GM23338 (cell line): Measurements from ENCODE around the gene SPRR1A. TPM values are rescaled to one million over a fixed set of nuclear protein-coding genes. Genes with fewer than 3 reads are reported as not detected.

Experiments used
- ATAC-seq: fragments of 200-7000 bp; cut with Tn5 transposase; 3 replicates; pipeline ENCODE4 v1.9.1; 2020
- DNase-seq: peaks from one replicate; pipeline ENCODE4 v3.0.0-alpha.2; 2015; ENCODE audit warnings: low spot score
- H2AFZ ChIP-seq: fragments of 200-600 bp; sonication (generic); 2 replicates; pipeline ENCODE4 v1.8.0; 2016; ENCODE audit warnings: antibody characterized with exemption, mild to moderate bottlenecking, moderate library complexity
- H3F3A ChIP-seq: fragments of 200-600 bp; sonication (generic); replicated peaks from 2 replicates; pipeline ENCODE4 v1.8.0; 2017; ENCODE audit warnings: antibody characterized with exemption, mixed run types, low read depth
- H3K27ac ChIP-seq: fragments of 200-600 bp; sonication (generic); 2 replicates; pipeline ENCODE4 v1.6.1; 2016; ENCODE audit warnings: low read depth
- H3K27me3 ChIP-seq: fragments of 200-600 bp; sonication (generic); 2 replicates; pipeline ENCODE4 v1.8.0; 2016; ENCODE audit warnings: mild to moderate bottlenecking, mixed run types, moderate library complexity; ENCODE audit not compliant: insufficient read depth
- H3K36me3 ChIP-seq: fragments of 200-600 bp; sonication (generic); 2 replicates; pipeline ENCODE4 v1.8.0; 2016; ENCODE audit warnings: mild to moderate bottlenecking; ENCODE audit not compliant: insufficient read depth
- H3K4me1 ChIP-seq: fragments of 200-600 bp; sonication (generic); 2 replicates; pipeline ENCODE4 v1.8.0; 2016; ENCODE audit warnings: mild to moderate bottlenecking, moderate library complexity; ENCODE audit not compliant: insufficient read depth
- H3K4me2 ChIP-seq: fragments of 200-600 bp; sonication (generic); 2 replicates; pipeline ENCODE4 v1.7.1; 2017; ENCODE audit warnings: mixed run types
- H3K4me3 ChIP-seq: fragments of 200-600 bp; sonication (generic); 2 replicates; pipeline ENCODE4 v1.6.1; 2016; ENCODE audit warnings: mixed run types
- H3K79me2 ChIP-seq: fragments of 200-600 bp; sonication (generic); replicated peaks from 2 replicates; pipeline ENCODE4 v1.8.0; 2017; ENCODE audit warnings: mild to moderate bottlenecking; ENCODE audit not compliant: insufficient read depth
- H3K9me2 ChIP-seq: fragments of 200-600 bp; sonication (generic); 2 replicates; pipeline ENCODE4 v1.8.0; 2017; ENCODE audit not compliant: insufficient read depth
- H4K20me1 ChIP-seq: fragments of 200-600 bp; sonication (generic); replicated peaks from 2 replicates; pipeline ENCODE4 v1.8.0; 2017; ENCODE audit warnings: mild to moderate bottlenecking; ENCODE audit not compliant: insufficient read depth
- H3K27ac Mint-ChIP-seq: 2 replicates; pipeline ENCODE4 v1.8.0; 2020; ENCODE audit warnings: inconsistent platforms, mild to moderate bottlenecking, moderate library complexity, mixed read lengths
- H3K27me3 Mint-ChIP-seq: 3 replicates; pipeline ENCODE4 v1.8.0; 2022; ENCODE audit warnings: low read depth, mild to moderate bottlenecking, moderate library complexity, mixed read lengths, inconsistent platforms; ENCODE audit not compliant: insufficient read depth, poor library complexity
- H3K36me3 Mint-ChIP-seq: 3 replicates; pipeline ENCODE4 v1.8.0; 2021; ENCODE audit warnings: low read depth, mild to moderate bottlenecking, inconsistent platforms, moderate library complexity, mixed read lengths
- H3K4me1 Mint-ChIP-seq: 3 replicates; pipeline ENCODE4 v1.8.0; 2020; ENCODE audit warnings: mild to moderate bottlenecking, inconsistent platforms, mixed read lengths
- H3K4me3 Mint-ChIP-seq: 3 replicates; pipeline ENCODE4 v1.8.0; 2021; ENCODE audit warnings: moderate library complexity, mild to moderate bottlenecking, inconsistent platforms, mixed read lengths
- H3K9me3 Mint-ChIP-seq: 3 replicates; pipeline ENCODE4 v1.8.0; 2020; ENCODE audit warnings: moderate library complexity, mild to moderate bottlenecking, inconsistent platforms, mixed read lengths
- CREB1 ChIP-seq: fragments of 250-450 bp; sonication (Bioruptor Pico); IDR thresholded peaks from 2 replicates; pipeline ENCODE4 v1.5.0; 2020; ENCODE audit warnings: low read depth, mild to moderate bottlenecking, moderate library complexity
- EZH2 ChIP-seq: fragments of 200-600 bp; sonication (generic); IDR thresholded peaks from one replicate; pipeline ENCODE4 v1.8.0; 2017; ENCODE audit warnings: antibody characterized with exemption, mild to moderate bottlenecking, low read depth; ENCODE audit not compliant: unreplicated experiment
- EZH2phosphoT487 ChIP-seq: fragments of 200-600 bp; sonication (generic); IDR thresholded peaks from one replicate; pipeline ENCODE4 v1.8.1; 2018; ENCODE audit warnings: antibody characterized with exemption; ENCODE audit not compliant: unreplicated experiment
- JUNB ChIP-seq: IDR thresholded peaks from one replicate; pipeline ENCODE4 v1.6.1; 2016; ENCODE audit warnings: antibody characterized with exemption; ENCODE audit not compliant: unreplicated experiment
- STAT1 ChIP-seq: IDR thresholded peaks from one replicate; pipeline ENCODE4 v1.6.1; 2016; ENCODE audit warnings: antibody characterized with exemption; ENCODE audit not compliant: unreplicated experiment
- ZNF331 ChIP-seq: fragments of 250-450 bp; sonication (Bioruptor Pico); IDR thresholded peaks from 2 replicates; pipeline ENCODE4 v1.5.0; 2020; ENCODE audit warnings: low read depth, mild to moderate bottlenecking, moderate library complexity
- polyA plus RNA-seq: library from polyadenylated mRNA; unstranded; fragments of >200 nt; fragmentation: Nextera tagmentation; extraction: Ambion mirVana; gene quantifications from 2 replicates; pipeline ENCODE4 v1.2.1, GENCODE V29; 2016
- total RNA-seq: library from RNA; depleted of rRNA; stranded (reverse); fragments of >200 nt; shearing (Covaris generic); gene quantifications from 2 replicates; pipeline ENCODE4 v1.2.3, GENCODE V29; 2014
- TF ChIP-seq, protein P1 (sequence below): IDR thresholded peaks from one replicate; pipeline ENCODE4 v1.6.1; 2018; ENCODE audit warnings: antibody characterized with exemption; ENCODE audit not compliant: unreplicated experiment
- TF ChIP-seq, protein P2 (sequence below): fragments of 250-450 bp; sonication (Bioruptor Pico); IDR thresholded peaks from 2 replicates; pipeline ENCODE4 v1.5.0; 2020; ENCODE audit warnings: mild to moderate bottlenecking, moderate library complexity

Gene SPRR1A
- total and polyA plus RNA-seq, 2 experiments from 2014 or later: not detected

DNA sequence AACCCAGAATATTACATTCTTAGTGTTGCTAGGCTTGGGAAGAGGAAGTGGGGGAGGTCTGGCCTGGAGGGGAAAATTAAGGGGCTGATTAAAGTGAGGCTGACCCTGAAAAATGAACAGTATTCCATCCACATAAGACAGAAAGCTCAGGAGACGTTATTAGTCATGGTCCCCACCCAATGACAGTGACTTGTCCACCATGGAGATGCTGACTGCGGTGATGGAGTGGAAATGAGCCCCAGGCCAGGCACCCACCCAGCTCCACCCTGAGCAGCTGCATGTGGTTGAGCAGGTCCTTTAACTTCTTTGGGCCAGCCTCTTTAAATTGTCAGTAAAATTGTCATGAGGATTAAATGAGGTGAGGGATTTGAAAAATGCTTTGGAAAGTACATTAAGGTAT, 14.8 kb upstream of the SPRR1A start:
- Mint-ChIP-seq H3K36me3 (no peaks in the 10 kb centered on the region), H3K9me3 (no peaks in the 10 kb centered on the region), H3K4me1 (no peaks in the 10 kb centered on the region), H3K4me3 (no peak overlapping the region), H3K27ac (no peak overlapping the region), H3K27me3 (peaks cover 6% of the 10 kb centered on the region)
- no peaks in the 10 kb centered on the region for H3K36me3 ChIP-seq
- no peak overlapping the region for H3K27ac ChIP-seq
- no peaks in the 10 kb centered on the region for H4K20me1 ChIP-seq
- no peak overlapping the region for H2AFZ ChIP-seq
- peaks cover 8% of the 10 kb centered on the region; the same call in 1 of the 2 replicates for H3K9me2 ChIP-seq
- TF ChIP-seq, protein P1, sequence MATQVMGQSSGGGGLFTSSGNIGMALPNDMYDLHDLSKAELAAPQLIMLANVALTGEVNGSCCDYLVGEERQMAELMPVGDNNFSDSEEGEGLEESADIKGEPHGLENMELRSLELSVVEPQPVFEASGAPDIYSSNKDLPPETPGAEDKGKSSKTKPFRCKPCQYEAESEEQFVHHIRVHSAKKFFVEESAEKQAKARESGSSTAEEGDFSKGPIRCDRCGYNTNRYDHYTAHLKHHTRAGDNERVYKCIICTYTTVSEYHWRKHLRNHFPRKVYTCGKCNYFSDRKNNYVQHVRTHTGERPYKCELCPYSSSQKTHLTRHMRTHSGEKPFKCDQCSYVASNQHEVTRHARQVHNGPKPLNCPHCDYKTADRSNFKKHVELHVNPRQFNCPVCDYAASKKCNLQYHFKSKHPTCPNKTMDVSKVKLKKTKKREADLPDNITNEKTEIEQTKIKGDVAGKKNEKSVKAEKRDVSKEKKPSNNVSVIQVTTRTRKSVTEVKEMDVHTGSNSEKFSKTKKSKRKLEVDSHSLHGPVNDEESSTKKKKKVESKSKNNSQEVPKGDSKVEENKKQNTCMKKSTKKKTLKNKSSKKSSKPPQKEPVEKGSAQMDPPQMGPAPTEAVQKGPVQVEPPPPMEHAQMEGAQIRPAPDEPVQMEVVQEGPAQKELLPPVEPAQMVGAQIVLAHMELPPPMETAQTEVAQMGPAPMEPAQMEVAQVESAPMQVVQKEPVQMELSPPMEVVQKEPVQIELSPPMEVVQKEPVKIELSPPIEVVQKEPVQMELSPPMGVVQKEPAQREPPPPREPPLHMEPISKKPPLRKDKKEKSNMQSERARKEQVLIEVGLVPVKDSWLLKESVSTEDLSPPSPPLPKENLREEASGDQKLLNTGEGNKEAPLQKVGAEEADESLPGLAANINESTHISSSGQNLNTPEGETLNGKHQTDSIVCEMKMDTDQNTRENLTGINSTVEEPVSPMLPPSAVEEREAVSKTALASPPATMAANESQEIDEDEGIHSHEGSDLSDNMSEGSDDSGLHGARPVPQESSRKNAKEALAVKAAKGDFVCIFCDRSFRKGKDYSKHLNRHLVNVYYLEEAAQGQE: no peak
- H3F3A ChIP-seq: no peaks in the 10 kb centered on the region
- H3K27me3 ChIP-seq: no peaks in the 10 kb centered on the region
- no peak for DNase-seq
- H3K4me3 ChIP-seq: no peak overlapping the region
- ATAC-seq: no peak
- H3K4me1 ChIP-seq: no peaks in the 10 kb centered on the region
- H3K4me2 ChIP-seq: no peak overlapping the region
- H3K79me2 ChIP-seq: no peaks in the 10 kb centered on the region

DNA sequence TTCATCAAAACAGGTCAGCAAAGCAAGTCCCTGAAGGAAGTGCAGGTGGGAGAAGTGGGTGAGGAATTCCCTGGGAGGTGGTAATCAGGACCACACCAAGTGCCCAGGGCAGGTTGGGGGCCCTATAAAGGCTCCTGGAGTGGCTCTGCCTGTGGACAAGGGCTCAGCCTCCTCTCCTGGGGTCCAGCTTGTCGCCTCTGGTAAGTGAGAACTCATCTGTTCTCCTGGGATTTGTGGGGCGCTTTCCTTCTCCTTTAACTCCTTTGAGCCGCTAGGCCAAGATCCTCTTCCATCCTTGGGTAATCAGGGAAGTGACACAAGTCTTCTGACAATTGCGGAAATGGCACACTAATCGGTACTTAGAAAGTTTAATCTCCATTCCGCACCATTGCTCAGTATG, 13.4 kb upstream of the SPRR1A start, which contains the start of gene SPRR4:
SPRR4 (plus strand) TSS at position 154 of the 400 bp plus-strand sequence. CDS start 1,243 bp downstream, outside the sequence.
- no peaks in the 10 kb centered on the region for H3F3A ChIP-seq
- Mint-ChIP-seq H3K9me3 (no peaks in the 10 kb centered on the region), H3K4me3 (no peak within 1 kb of the TSS), H3K27ac (no peak within 1 kb of the TSS), H3K4me1 (no peaks in the 10 kb centered on the region), H3K36me3 (no peaks in the 10 kb centered on the region), H3K27me3 (peaks cover 6% of the 10 kb centered on the region)
- H3K4me2 ChIP-seq: no peak within 1 kb of the TSS
- peaks cover 7% of the 10 kb centered on the region; the same call in 1 of the 2 replicates for H3K9me2 ChIP-seq
- H3K4me3 ChIP-seq: no peak within 1 kb of the TSS
- no peaks in the 10 kb centered on the region for H3K36me3 ChIP-seq
- no peaks in the 10 kb centered on the region for H3K79me2 ChIP-seq
- no peak within 1 kb of the TSS for H2AFZ ChIP-seq
- H3K27ac ChIP-seq: no peak within 1 kb of the TSS
- no peaks in the 10 kb centered on the region for H4K20me1 ChIP-seq
- H3K4me1 ChIP-seq: no peaks in the 10 kb centered on the region
- DNase-seq: no peak
- ATAC-seq: no peak
- no peaks in the 10 kb centered on the region for H3K27me3 ChIP-seq
- TF ChIP-seq ZNF331 (CRISPR knock-in tag) (no peak), CREB1 (CRISPR knock-in tag) (no peak), STAT1 (no peak), EZH2 (no peak), EZH2phosphoT487 (no peak), JUNB (no peak)
- TF ChIP-seq, protein P2, sequence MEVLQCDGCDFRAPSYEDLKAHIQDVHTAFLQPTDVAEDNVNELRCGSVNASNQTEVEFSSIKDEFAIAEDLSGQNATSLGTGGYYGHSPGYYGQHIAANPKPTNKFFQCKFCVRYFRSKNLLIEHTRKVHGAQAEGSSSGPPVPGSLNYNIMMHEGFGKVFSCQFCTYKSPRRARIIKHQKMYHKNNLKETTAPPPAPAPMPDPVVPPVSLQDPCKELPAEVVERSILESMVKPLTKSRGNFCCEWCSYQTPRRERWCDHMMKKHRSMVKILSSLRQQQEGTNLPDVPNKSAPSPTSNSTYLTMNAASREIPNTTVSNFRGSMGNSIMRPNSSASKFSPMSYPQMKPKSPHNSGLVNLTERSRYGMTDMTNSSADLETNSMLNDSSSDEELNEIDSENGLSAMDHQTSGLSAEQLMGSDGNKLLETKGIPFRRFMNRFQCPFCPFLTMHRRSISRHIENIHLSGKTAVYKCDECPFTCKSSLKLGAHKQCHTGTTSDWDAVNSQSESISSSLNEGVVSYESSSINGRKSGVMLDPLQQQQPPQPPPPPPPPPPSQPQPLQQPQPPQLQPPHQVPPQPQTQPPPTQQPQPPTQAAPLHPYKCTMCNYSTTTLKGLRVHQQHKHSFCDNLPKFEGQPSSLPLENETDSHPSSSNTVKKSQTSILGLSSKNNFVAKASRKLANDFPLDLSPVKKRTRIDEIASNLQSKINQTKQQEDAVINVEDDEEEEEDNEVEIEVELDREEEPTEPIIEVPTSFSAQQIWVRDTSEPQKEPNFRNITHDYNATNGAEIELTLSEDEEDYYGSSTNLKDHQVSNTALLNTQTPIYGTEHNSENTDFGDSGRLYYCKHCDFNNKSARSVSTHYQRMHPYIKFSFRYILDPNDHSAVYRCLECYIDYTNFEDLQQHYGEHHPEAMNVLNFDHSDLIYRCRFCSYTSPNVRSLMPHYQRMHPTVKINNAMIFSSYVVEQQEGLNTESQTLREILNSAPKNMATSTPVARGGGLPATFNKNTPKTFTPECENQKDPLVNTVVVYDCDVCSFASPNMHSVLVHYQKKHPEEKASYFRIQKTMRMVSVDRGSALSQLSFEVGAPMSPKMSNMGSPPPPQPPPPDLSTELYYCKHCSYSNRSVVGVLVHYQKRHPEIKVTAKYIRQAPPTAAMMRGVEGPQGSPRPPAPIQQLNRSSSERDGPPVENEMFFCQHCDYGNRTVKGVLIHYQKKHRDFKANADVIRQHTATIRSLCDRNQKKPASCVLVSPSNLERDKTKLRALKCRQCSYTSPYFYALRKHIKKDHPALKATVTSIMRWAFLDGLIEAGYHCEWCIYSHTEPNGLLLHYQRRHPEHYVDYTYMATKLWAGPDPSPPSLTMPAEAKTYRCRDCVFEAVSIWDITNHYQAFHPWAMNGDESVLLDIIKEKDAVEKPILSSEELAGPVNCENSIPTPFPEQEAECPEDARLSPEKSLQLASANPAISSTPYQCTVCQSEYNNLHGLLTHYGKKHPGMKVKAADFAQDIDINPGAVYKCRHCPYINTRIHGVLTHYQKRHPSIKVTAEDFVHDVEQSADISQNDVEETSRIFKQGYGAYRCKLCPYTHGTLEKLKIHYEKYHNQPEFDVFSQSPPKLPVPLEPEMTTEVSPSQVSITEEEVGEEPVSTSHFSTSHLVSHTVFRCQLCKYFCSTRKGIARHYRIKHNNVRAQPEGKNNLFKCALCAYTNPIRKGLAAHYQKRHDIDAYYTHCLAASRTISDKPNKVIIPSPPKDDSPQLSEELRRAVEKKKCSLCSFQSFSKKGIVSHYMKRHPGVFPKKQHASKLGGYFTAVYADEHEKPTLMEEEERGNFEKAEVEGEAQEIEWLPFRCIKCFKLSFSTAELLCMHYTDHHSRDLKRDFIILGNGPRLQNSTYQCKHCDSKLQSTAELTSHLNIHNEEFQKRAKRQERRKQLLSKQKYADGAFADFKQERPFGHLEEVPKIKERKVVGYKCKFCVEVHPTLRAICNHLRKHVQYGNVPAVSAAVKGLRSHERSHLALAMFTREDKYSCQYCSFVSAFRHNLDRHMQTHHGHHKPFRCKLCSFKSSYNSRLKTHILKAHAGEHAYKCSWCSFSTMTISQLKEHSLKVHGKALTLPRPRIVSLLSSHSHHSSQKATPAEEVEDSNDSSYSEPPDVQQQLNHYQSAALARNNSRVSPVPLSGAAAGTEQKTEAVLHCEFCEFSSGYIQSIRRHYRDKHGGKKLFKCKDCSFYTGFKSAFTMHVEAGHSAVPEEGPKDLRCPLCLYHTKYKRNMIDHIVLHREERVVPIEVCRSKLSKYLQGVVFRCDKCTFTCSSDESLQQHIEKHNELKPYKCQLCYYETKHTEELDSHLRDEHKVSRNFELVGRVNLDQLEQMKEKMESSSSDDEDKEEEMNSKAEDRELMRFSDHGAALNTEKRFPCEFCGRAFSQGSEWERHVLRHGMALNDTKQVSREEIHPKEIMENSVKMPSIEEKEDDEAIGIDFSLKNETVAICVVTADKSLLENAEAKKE (CRISPR knock-in tag): no peak
- TF ChIP-seq, protein P1: no peak
